Fibroblast of lung (primary cell): ENCODE data around the gene ATP2A1. TPM values are rescaled to one million over a fixed set of nuclear protein-coding genes. Genes with fewer than 3 reads are reported as not detected.

Source experiments
- DNase-seq, 2 donors: peaks; one replicate each; pipeline versions ENCODE4 v3.0.0 to v3.0.0-alpha.2; 2010; ENCODE audit warnings: low read depth in 2 of 2
- H2AFZ ChIP-seq: 2 replicates; pipeline ENCODE4 v1.5.1; 2012; ENCODE audit warnings: low read length, control low read depth, inconsistent platforms
- H3K27ac ChIP-seq: 2 replicates; pipeline ENCODE4 v1.5.1; 2011; ENCODE audit warnings: low read length, control low read depth; ENCODE audit not compliant: insufficient read depth
- H3K27me3 ChIP-seq: 2 replicates; pipeline ENCODE4 v1.5.1; 2011; ENCODE audit warnings: mild to moderate bottlenecking, low read length; ENCODE audit not compliant: control insufficient read depth, insufficient read depth
- H3K36me3 ChIP-seq: 2 replicates; pipeline ENCODE4 v1.5.1; 2011; ENCODE audit warnings: low read length; ENCODE audit not compliant: control insufficient read depth, insufficient read depth
- H3K4me1 ChIP-seq: 2 replicates; pipeline ENCODE4 v1.5.1; 2011; ENCODE audit warnings: low read length; ENCODE audit not compliant: control insufficient read depth, insufficient read depth; ENCODE audit errors: extremely low read depth
- H3K4me2 ChIP-seq: 2 replicates; pipeline ENCODE4 v1.5.1; 2011; ENCODE audit warnings: low read length, control low read depth; ENCODE audit not compliant: insufficient read depth; ENCODE audit errors: extremely low read depth
- H3K4me3 ChIP-seq, 4 experiments: fragments of 200-600 bp in 1 of 4; sonication (generic) in 1 of 4; replicated peaks in 1 of 4; 2 replicates each; pipeline ENCODE4 v1.5.1; 2011 to 2016; ENCODE audit warnings: low read length in 4 of 4, low read depth in 3 of 4, mild to moderate bottlenecking in 3 of 4, control low read depth in 2 of 4, inconsistent platforms in 1 of 4, mixed read lengths in 1 of 4; ENCODE audit not compliant: insufficient read depth in 1 of 4; ENCODE audit errors: control extremely low read depth in 1 of 4
- H3K79me2 ChIP-seq: 2 replicates; pipeline ENCODE4 v1.5.1; 2012; ENCODE audit warnings: mild to moderate bottlenecking, low read length, inconsistent platforms; ENCODE audit not compliant: control insufficient read depth, insufficient read depth
- H3K9ac ChIP-seq: 2 replicates; pipeline ENCODE4 v1.5.1; 2011; ENCODE audit warnings: mild to moderate bottlenecking, low read length, control low read depth; ENCODE audit not compliant: insufficient read depth
- H3K9me3 ChIP-seq: 2 replicates; pipeline ENCODE4 v1.5.1; 2012; ENCODE audit warnings: low read depth, low read length; ENCODE audit not compliant: control insufficient read depth, insufficient read depth
- H4K20me1 ChIP-seq: 2 replicates; pipeline ENCODE4 v1.5.1; 2011; ENCODE audit warnings: low read length; ENCODE audit not compliant: control insufficient read depth, insufficient read depth; ENCODE audit errors: extremely low read depth
- EZH2 ChIP-seq: IDR thresholded peaks from 2 replicates; pipeline ENCODE4 v1.5.1; 2012; ENCODE audit warnings: low read length, control low read depth, mild to moderate bottlenecking; ENCODE audit errors: missing control alignments
- polyA plus RNA-seq, 2 donors: library from polyadenylated mRNA; depleted of rRNA in 1 of 2; stranded (reverse) in 1 of 2; unstranded in 1 of 2; fragments of >200 nt; gene quantifications; 2 replicates each; pipeline ENCODE4 v1.2.1, GENCODE V29; 2011 to 2012; ENCODE audit warnings: missing spikeins in 1 of 2
- total RNA-seq: library from RNA; depleted of rRNA; stranded (reverse); fragments of >200 nt; gene quantifications from 2 replicates; pipeline ENCODE4 v1.2.1, GENCODE V29; 2014
- TF ChIP-seq, protein P1 (sequence below), 2 donors: IDR thresholded peaks in 1 of 2; conservative IDR thresholded peaks in 1 of 2; 1 replicate in 1 of 2; 2 replicates in 1 of 2; pipeline ENCODE4 v1.5.1; 2011 to 2012; ENCODE audit warnings: low read length in 2 of 2, control low read depth in 1 of 2, inconsistent platforms in 1 of 2, low read depth in 1 of 2, mild to moderate bottlenecking in 1 of 2

The ATP2A1 gene
- total and polyA plus RNA-seq, 2 donors (not counting 1 experiment from before 2014, with no cell fraction given), result 0.22 to 0.33 TPM

DNA sequence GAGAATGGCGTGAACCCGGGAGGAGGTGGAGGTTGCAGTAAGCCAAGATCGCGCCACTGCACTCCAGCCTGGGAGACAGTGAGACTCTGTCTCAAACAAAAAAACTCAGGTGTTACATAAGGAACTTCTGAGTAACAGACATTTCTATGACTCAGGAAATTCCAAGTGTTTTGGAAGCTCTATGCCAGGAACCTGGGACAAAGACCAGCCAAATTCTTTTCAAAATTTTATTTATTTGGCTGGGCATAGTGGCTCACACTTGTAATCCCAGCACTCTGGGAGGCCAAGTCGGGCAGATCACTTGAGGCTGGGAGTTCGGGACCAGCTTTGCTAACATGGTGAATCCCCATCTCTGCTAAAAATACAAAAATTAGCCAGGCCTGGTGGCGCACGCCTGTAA lies 19.9 kb upstream of the ATP2A1 start:
- Histone ChIP-seq H3K27ac (no peak overlapping the region), H3K4me2 (no peak overlapping the region), H3K4me3 (no peak overlapping the region), H3K9ac (no peak overlapping the region), H4K20me1 (no peaks in the 10 kb centered on the region), H3K36me3 (no peaks in the 10 kb centered on the region), H3K27me3 (no peaks in the 10 kb centered on the region), H3K79me2 (peaks cover 2% of the 10 kb centered on the region), H3K4me1 (peaks cover 2% of the 10 kb centered on the region), H3K9me3 (no peaks in the 10 kb centered on the region), H2AFZ (no peak overlapping the region)
- TF ChIP-seq, protein P1, sequence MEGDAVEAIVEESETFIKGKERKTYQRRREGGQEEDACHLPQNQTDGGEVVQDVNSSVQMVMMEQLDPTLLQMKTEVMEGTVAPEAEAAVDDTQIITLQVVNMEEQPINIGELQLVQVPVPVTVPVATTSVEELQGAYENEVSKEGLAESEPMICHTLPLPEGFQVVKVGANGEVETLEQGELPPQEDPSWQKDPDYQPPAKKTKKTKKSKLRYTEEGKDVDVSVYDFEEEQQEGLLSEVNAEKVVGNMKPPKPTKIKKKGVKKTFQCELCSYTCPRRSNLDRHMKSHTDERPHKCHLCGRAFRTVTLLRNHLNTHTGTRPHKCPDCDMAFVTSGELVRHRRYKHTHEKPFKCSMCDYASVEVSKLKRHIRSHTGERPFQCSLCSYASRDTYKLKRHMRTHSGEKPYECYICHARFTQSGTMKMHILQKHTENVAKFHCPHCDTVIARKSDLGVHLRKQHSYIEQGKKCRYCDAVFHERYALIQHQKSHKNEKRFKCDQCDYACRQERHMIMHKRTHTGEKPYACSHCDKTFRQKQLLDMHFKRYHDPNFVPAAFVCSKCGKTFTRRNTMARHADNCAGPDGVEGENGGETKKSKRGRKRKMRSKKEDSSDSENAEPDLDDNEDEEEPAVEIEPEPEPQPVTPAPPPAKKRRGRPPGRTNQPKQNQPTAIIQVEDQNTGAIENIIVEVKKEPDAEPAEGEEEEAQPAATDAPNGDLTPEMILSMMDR (conservative IDR thresholded peaks at IDR 0.05 in 1 of 2, IDR thresholded peaks at IDR 0.05 in 1 of 2; ENCODE audit: low read depth in 1 of 2, low read length in 2 of 2), result no peak
- TF ChIP-seq EZH2, result no peak
- DNase-seq, result peak in 1 of 2 donors; percentile 64

DNA sequence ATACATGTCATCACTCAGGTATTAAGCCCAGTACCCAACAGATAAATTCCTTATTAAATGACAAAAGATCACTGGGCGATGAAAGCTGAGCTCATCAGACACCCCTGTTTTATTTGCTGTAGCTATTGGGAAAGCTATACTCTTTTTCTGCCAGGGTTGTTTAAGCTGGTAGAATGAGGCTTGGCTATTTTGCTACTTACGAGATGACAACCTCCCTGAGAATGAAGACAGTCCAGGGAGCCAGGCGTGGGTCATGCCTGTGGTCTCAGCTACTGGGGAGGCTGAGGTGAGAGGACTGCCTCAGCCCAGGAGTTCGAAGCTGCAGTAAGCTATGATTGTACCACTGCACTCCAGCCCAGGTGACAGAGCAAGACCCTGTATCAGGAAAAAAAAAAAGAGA lies 19.0 kb upstream of the ATP2A1 start:
- Histone ChIP-seq H4K20me1 (no peaks in the 10 kb centered on the region), H3K9me3 (no peaks in the 10 kb centered on the region), H3K9ac (no peak overlapping the region), H3K79me2 (peaks cover 10% of the 10 kb centered on the region), H3K27ac (no peak overlapping the region), H3K36me3 (no peaks in the 10 kb centered on the region), H3K4me2 (no peak overlapping the region), H3K4me1 (peaks cover 2% of the 10 kb centered on the region), H3K4me3 (no peak overlapping the region), H2AFZ (no peak overlapping the region), H3K27me3 (no peaks in the 10 kb centered on the region)
- TF ChIP-seq, protein P1 (conservative IDR thresholded peaks at IDR 0.05 in 1 of 2, IDR thresholded peaks at IDR 0.05 in 1 of 2; ENCODE audit: low read depth in 1 of 2, low read length in 2 of 2), result no peak
- no peak for TF ChIP-seq EZH2
- peak in 1 of 2 donors; percentile 19 for DNase-seq

DNA sequence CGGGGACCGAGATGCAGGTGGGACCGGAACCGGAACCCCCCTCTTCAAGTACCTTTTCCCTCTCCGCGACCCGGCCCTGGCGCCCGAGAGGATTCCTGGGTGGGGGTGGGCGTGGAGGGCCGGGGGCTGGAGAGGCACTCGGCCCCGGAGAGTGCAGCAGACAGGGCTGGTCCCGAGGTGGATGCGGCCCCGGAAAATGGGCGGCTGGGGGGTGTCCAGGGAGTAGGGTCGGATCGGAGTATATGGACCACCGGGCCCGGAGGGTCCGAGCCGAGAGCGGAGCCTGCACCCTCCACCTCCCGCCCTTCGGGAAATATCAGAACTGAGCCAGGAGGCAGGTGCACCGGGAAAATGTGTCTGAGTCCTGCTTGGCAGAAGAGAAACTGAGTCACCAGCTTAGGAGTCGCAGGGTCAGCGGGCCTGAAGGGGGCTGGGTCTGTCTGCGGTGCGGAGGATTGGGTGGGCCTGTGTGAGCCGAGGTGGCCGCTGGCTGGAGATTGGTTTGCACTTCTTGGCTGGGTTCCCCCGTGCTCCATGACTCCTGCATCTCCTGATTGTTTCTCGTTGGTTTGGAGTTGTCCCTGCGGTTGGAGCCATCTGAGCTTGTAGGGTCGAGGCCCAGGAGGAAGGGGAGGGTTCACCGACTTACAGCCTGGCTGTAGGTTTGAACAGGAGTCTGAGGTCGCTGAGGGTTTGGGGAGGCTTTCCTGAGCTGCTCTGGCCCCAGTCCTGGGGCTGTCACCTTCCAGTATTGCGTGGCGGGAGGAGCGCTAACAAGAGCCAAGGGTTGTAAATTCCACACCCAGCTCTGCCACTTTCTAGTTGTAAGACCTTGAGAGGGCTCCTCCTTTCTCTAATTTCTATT lies 14.1 kb upstream of the ATP2A1 start:
- peaks cover 9% of the 10 kb centered on the region for H3K4me1 ChIP-seq
- no peak overlapping the region for H2AFZ ChIP-seq
- peak overlapping the region; percentile 89 to 100 (median 96) for H3K4me3 ChIP-seq
- H3K9me3 ChIP-seq, result no peaks in the 10 kb centered on the region
- H3K27me3 ChIP-seq, result no peaks in the 10 kb centered on the region
- H3K79me2 ChIP-seq, result peaks cover 32% of the 10 kb centered on the region
- peak overlapping the region; percentile 89 for H3K4me2 ChIP-seq
- H3K9ac ChIP-seq, result peak overlapping the region; percentile 95
- no peak for TF ChIP-seq EZH2
- TF ChIP-seq, protein P1 (conservative IDR thresholded peaks at IDR 0.05 in 1 of 2, IDR thresholded peaks at IDR 0.05 in 1 of 2; ENCODE audit: low read depth in 1 of 2, low read length in 2 of 2), result no peak
- peak; percentile 48 to 68 for DNase-seq
- peak overlapping the region; percentile 98 for H3K27ac ChIP-seq
- peaks cover 17% of the 10 kb centered on the region for H3K36me3 ChIP-seq
- H4K20me1 ChIP-seq, result no peaks in the 10 kb centered on the region
